ENCODE data around the gene RNF40. TPM values are rescaled to one million over a fixed set of nuclear protein-coding genes. Genes with fewer than 3 reads are reported as not detected.
"Not testable (repeated sequence)": the region's sequence is repeated elsewhere in the genome, so short reads cannot be mapped to it uniquely, and the experiment has no call there.

The RNF40 gene
- total RNA-seq, 5 donors from 2014 or later (not counting 1 experiment from before 2014, with no cell fraction given) = 55.7 to 106 (median 95.9) TPM

GRCh38 chr16:30820952-30821421 is 58.9 kb downstream of the RNF40 start:
- Mint-ChIP-seq H3K36me3 (no peaks in the 10 kb centered on the region), H3K9me3 (no peaks in the 10 kb centered on the region), H3K27ac (no peak overlapping the region), H3K27me3 (no peaks in the 10 kb centered on the region), H3K4me1 (no peaks in the 10 kb centered on the region), H3K4me3 (no peak overlapping the region)
- no peak overlapping the region for H3K4me3 ChIP-seq (ENCODE audit: control insufficient read depth in 1 of 2, extremely low read depth in 1 of 2, low read length in 1 of 2)
- ATAC-seq (replicated peaks in 1 of 4) (no peak), DNase-seq (no peak)
- ChIA-PET POLR2A (interaction anchor here in 1 of 2 donors (0.5 kb wide), 1 partner anchor 500 kb away, joined by 7 read pairs; no protein-coding TSS in a partner anchor), CTCF (no interaction called here)
- H3K9me3 ChIP-seq = no peaks in the 10 kb centered on the region
- H3K27ac ChIP-seq (ENCODE audit: low read length) = no peak overlapping the region
- peaks cover 0 to 14% of the 10 kb centered on the region in 2 experiments for H3K27me3 ChIP-seq (replicated peaks in 1 of 2; ENCODE audit: control insufficient read depth in 2 of 2, extremely low read depth in 1 of 2, insufficient read depth in 2 of 2, low read length in 1 of 2)
- H3K36me3 ChIP-seq (ENCODE audit: control insufficient read depth in 2 of 2, extremely low read depth in 1 of 2, insufficient read depth in 1 of 2, low read length in 1 of 2) = no peaks in the 10 kb centered on the region
- WGBS (ENCODE audit: insufficient coverage) = 92% methylated on average over 34 of the region's 34 CpGs
- no peaks in the 10 kb centered on the region for H3K4me1 ChIP-seq (ENCODE audit: control insufficient read depth in 1 of 2, extremely low read depth in 1 of 2, insufficient read depth in 2 of 2, low read length in 2 of 2)

- H3K36me3 Mint-ChIP-seq; H3K4me3 Mint-ChIP-seq; H3K4me1 ChIP-seq (ENCODE audit: control insufficient read depth in 1 of 2, extremely low read depth in 1 of 2, insufficient read depth in 2 of 2, low read length in 2 of 2); H3K27ac ChIP-seq (ENCODE audit: low read length); CTCF ChIA-PET; H3K9me3 ChIP-seq; H3K4me3 ChIP-seq (ENCODE audit: control insufficient read depth in 1 of 2, extremely low read depth in 1 of 2, low read length in 1 of 2); ATAC-seq (replicated peaks in 1 of 4); H3K27me3 Mint-ChIP-seq; H3K4me1 Mint-ChIP-seq; H3K9me3 Mint-ChIP-seq; H3K36me3 ChIP-seq (ENCODE audit: control insufficient read depth in 2 of 2, extremely low read depth in 1 of 2, insufficient read depth in 1 of 2, low read length in 1 of 2); DNase-seq; H3K27ac Mint-ChIP-seq: not testable (repeated sequence)
- peaks cover 0 to 14% of the 10 kb centered on the region in 2 experiments for H3K27me3 ChIP-seq (replicated peaks in 1 of 2; ENCODE audit: control insufficient read depth in 2 of 2, extremely low read depth in 1 of 2, insufficient read depth in 2 of 2, low read length in 1 of 2)
- POLR2A ChIA-PET = interaction anchor here in 1 of 2 donors (0.5 kb wide), 1 partner anchor 501 kb away, joined by 7 read pairs; no protein-coding TSS in a partner anchor
- 88% methylated on average over 5 of the region's 9 CpGs for WGBS (ENCODE audit: insufficient coverage)
Measured at GRCh38 chr16:30821441-30821840, 59.3 kb downstream of the RNF40 start.

GRCh38 chr16:30821891-30822290 is 59.8 kb downstream of the RNF40 start:
- no peak overlapping the region for H3K27ac ChIP-seq (ENCODE audit: low read length)
- H3K9me3 ChIP-seq = no peaks in the 10 kb centered on the region
- H3K36me3 ChIP-seq (ENCODE audit: control insufficient read depth in 2 of 2, extremely low read depth in 1 of 2, insufficient read depth in 1 of 2, low read length in 1 of 2) = no peaks in the 10 kb centered on the region
- H3K4me3 ChIP-seq (ENCODE audit: control insufficient read depth in 1 of 2, extremely low read depth in 1 of 2, low read length in 1 of 2) = no peak overlapping the region
- ATAC-seq (replicated peaks in 1 of 4) (no peak), DNase-seq (no peak)
- Mint-ChIP-seq H3K9me3 (no peaks in the 10 kb centered on the region), H3K4me1 (no peaks in the 10 kb centered on the region), H3K36me3 (no peaks in the 10 kb centered on the region), H3K27me3 (peaks cover 3% of the 10 kb centered on the region in 2 donors), H3K4me3 (no peak overlapping the region), H3K27ac (no peak overlapping the region)
- ChIA-PET CTCF (no interaction called here), POLR2A (no interaction called here)
- H3K4me1 ChIP-seq (ENCODE audit: control insufficient read depth in 1 of 2, extremely low read depth in 1 of 2, insufficient read depth in 2 of 2, low read length in 2 of 2) = no peaks in the 10 kb centered on the region
- 86% methylated on average over 16 of the region's 17 CpGs for WGBS (ENCODE audit: insufficient coverage)
- H3K27me3 ChIP-seq (replicated peaks in 1 of 2; ENCODE audit: control insufficient read depth in 2 of 2, extremely low read depth in 1 of 2, insufficient read depth in 2 of 2, low read length in 1 of 2) = peaks cover 0 to 14% of the 10 kb centered on the region in 2 experiments

Other genes with a start within 250 kb of the RNF40 start
- 1 to 10 TPM; 5.0 to 8.3 (median 7.2) TPM for gene ZNF768, start 235.8 kb upstream of the RNF40 start, total RNA-seq
- 10 to 100 TPM in 3 of 5 donors, 1 to 10 TPM in 2; 6.8 to 17.4 (median 14.2) TPM for gene ZNF747, start 227.5 kb upstream of the RNF40 start, total RNA-seq
- 10 to 100 TPM; 14.9 to 33.9 (median 27.3) TPM for gene ZNF764, start 203.9 kb upstream of the RNF40 start, total RNA-seq
- gene ZNF688, start 190.6 kb upstream of the RNF40 start, total RNA-seq = 10 to 100 TPM; 11.9 to 25.9 (median 20.7) TPM
- gene ZNF785, start 176.6 kb upstream of the RNF40 start, total RNA-seq = 10 to 100 TPM; 11.7 to 30.9 (median 26.6) TPM
- gene ZNF689, start 151.9 kb upstream of the RNF40 start, total RNA-seq = 10 to 100 TPM; 11.0 to 13.7 (median 12.4) TPM
- gene PRR14, start 111.4 kb upstream of the RNF40 start, total RNA-seq = 100 to 1,000 TPM in 2 of 5 donors, 10 to 100 TPM in 3; 57.9 to 121 (median 89.6) TPM
- 100 to 1,000 TPM; 159 to 186 (median 167) TPM for gene FBRS, start 103.9 kb upstream of the RNF40 start, total RNA-seq
- gene SRCAP, start 63.2 kb upstream of the RNF40 start, total RNA-seq = 100 to 1,000 TPM in 3 of 5 donors, 10 to 100 TPM in 2; 82.8 to 124 (median 114) TPM
- 10 to 100 TPM; 36.4 to 57.8 (median 48.9) TPM for gene PHKG2, start 13.9 kb upstream of the RNF40 start, total RNA-seq
- gene CFAP119, start 260 bp upstream of the RNF40 start, total RNA-seq = 1 to 10 TPM; 1.3 to 3.1 (median 2.7) TPM
- 1 to 10 TPM; 2.4 to 7.6 (median 4.4) TPM for gene ZNF629, start 24.9 kb downstream of the RNF40 start, total RNA-seq
- gene BCL7C, start 131.8 kb downstream of the RNF40 start, total RNA-seq = 10 to 100 TPM; 21.0 to 31.9 (median 26.9) TPM
- under 1 TPM in 3 of 5 donors, not detected in 2; 0.38 to 0.47 (median 0.39) TPM for gene CTF1, start 134.3 kb downstream of the RNF40 start, total RNA-seq
- 10 to 100 TPM; 11.5 to 22.0 (median 18.1) TPM for gene FBXL19, start 161.2 kb downstream of the RNF40 start, total RNA-seq
- 10 to 100 TPM in 3 of 5 donors, 1 to 10 TPM in 2; 6.6 to 22.3 (median 20.8) TPM for gene ORAI3, start 186.7 kb downstream of the RNF40 start, total RNA-seq
- gene SETD1A, start 195.4 kb downstream of the RNF40 start, total RNA-seq = 10 to 100 TPM; 34.6 to 43.6 (median 38.2) TPM
- 1 to 10 TPM in 3 of 5 donors, under 1 TPM in 2; 0.33 to 3.5 (median 1.3) TPM for gene HSD3B7, start 222.9 kb downstream of the RNF40 start, total RNA-seq
- 1 to 10 TPM; 2.3 to 3.9 (median 3.4) TPM for gene STX1B, start 248.3 kb downstream of the RNF40 start, total RNA-seq